Panc1 (cell line): Measurements from ENCODE around the gene ARPC1B. TPM values are rescaled to one million over a fixed set of nuclear protein-coding genes. Genes with fewer than 3 reads are reported as not detected.

Experiments used
- ATAC-seq: fragments of 200-7000 bp; cut with Tn5 transposase; 2 replicates; pipeline ENCODE4 v1.9.1; 2020; ENCODE audit warnings: mild to moderate bottlenecking, moderate library complexity
- BruUV-seq: library from RNA; stranded (reverse); fragments of 400-500 nt; replicated peaks from 2 replicates; lab custom pipeline; 2021; lab: Mats Ljungman, UMichigan
- CTCF ChIA-PET: fragments of 300-600 bp; sonication (Branson Sonifier 250); formaldehyde crosslinking; loops from one replicate; lab custom pipeline; 2022; ENCODE audit warnings: antibody characterized with exemption; lab: Charles Lee
- POLR2A ChIA-PET: fragments of 300-600 bp; sonication (Branson Sonifier 250); formaldehyde crosslinking; loops from one replicate; lab custom pipeline; 2022; ENCODE audit warnings: antibody characterized with exemption; lab: Charles Lee
- DNase-seq: peaks from one replicate; pipeline ENCODE4 v3.0.0-alpha.2; 2010; ENCODE audit warnings: low read depth, low spot score
- H3K27ac ChIP-seq: 2 replicates; pipeline ENCODE4 v1.5.1; 2011; ENCODE audit warnings: mild to moderate bottlenecking, low read length, inconsistent platforms
- H3K27me3 ChIP-seq: fragments of 200-500 bp; sonication (Bioruptor generic); 2 replicates; pipeline ENCODE4 v1.6.0; 2014; ENCODE audit warnings: low read length, inconsistent platforms; ENCODE audit not compliant: control insufficient read depth, insufficient read depth
- H3K36me3 ChIP-seq: fragments of 200-500 bp; sonication (Bioruptor generic); 2 replicates; pipeline ENCODE4 v1.5.1; 2014; ENCODE audit warnings: inconsistent platforms, mild to moderate bottlenecking, low read length, moderate library complexity; ENCODE audit not compliant: control insufficient read depth, insufficient read depth
- H3K4me1 ChIP-seq: 2 replicates; pipeline ENCODE4 v1.5.1; 2011; ENCODE audit warnings: inconsistent platforms, mild to moderate bottlenecking, low read length, moderate library complexity; ENCODE audit not compliant: control insufficient read depth, insufficient read depth
- H3K4me3 ChIP-seq, 2 experiments: 2 replicates each; pipeline ENCODE4 v1.5.1; 2011 to 2012; ENCODE audit warnings: low read depth in 2 of 2, low read length in 2 of 2, mild to moderate bottlenecking in 2 of 2, inconsistent platforms in 1 of 2, moderate library complexity in 1 of 2
- H3K9me3 ChIP-seq: fragments of 200-500 bp; sonication (Bioruptor generic); 2 replicates; pipeline ENCODE4 v1.5.1; 2014; ENCODE audit warnings: low read depth, mild to moderate bottlenecking, inconsistent platforms, low read length, moderate library complexity; ENCODE audit not compliant: control insufficient read depth, insufficient read depth
- CTCF ChIP-seq: fragments of 450-650 bp; IDR thresholded peaks from 2 replicates; pipeline ENCODE4 v1.5.1; 2017; ENCODE audit warnings: mild to moderate bottlenecking
- POLR2AphosphoS5 ChIP-seq: IDR thresholded peaks from 2 replicates; pipeline ENCODE4 v1.6.1; 2012; ENCODE audit warnings: mild to moderate bottlenecking, low read depth, low read length, moderate library complexity
- REST ChIP-seq, 2 experiments: IDR thresholded peaks; 2 replicates each; pipeline ENCODE4 v1.6.1; 2011 to 2012; ENCODE audit warnings: low read depth in 2 of 2, control low read depth in 1 of 2, low read length in 1 of 2, mild to moderate bottlenecking in 1 of 2, moderate library complexity in 1 of 2; ENCODE audit not compliant: insufficient read depth in 1 of 2
- SIN3A ChIP-seq: IDR thresholded peaks from 2 replicates; pipeline ENCODE4 v1.6.1; 2012; ENCODE audit warnings: low read depth, mild to moderate bottlenecking, low read length, moderate library complexity, borderline replicate concordance; ENCODE audit not compliant: insufficient read depth
- TCF7L2 ChIP-seq: IDR thresholded peaks from 2 replicates; pipeline ENCODE4 v1.6.1; 2011; ENCODE audit warnings: mild to moderate bottlenecking, low read depth, low read length, inconsistent platforms
- in situ Hi-C: cut with HindIII; loops from 2 replicates; pipeline ENCODE4 v1.10.0; 2016; ENCODE audit warnings: low sequenced_read_pairs, low pct_unique_long_range_greater_than_20kb
- intact Hi-C: fragments of 100-400 bp; cut with micrococcal nuclease; formaldehyde crosslinking; loops from one replicate; pipeline ENCODE4 v1.10.0; 2022; ENCODE audit not compliant: unreplicated experiment
- total RNA-seq: library from RNA; stranded (reverse); gene quantifications from one replicate; pipeline ENCODE4 v1.2.1, GENCODE V29; 2021; ENCODE audit not compliant: unreplicated experiment

ARPC1B gene
- total RNA-seq, 1 experiment from 2014 or later, result 266 TPM

- Histone ChIP-seq H3K9me3 (no peaks in the 10 kb centered on the region), H3K4me1 (peaks cover 43% of the 10 kb centered on the region), H3K27ac (no peak overlapping the region), H3K36me3 (0 out of 2 replicates have a peak, but pooled peaks cover 2% of the 10 kb centered on the region), H3K4me3 (no peak overlapping the region), H3K27me3 (no peaks in the 10 kb centered on the region)
- ChIA-PET POLR2A (no interaction called here), CTCF (no interaction called here)
- TF ChIP-seq POLR2AphosphoS5, result no peak; the same call in 1 of the 2 replicates
- TF ChIP-seq SIN3A, result no peak
- no peak for TF ChIP-seq REST (IDR thresholded peaks at IDR 0.05; ENCODE audit: insufficient read depth in 1 of 2, low read depth in 2 of 2, low read length in 1 of 2)
- no peak for TF ChIP-seq TCF7L2
- no peak for TF ChIP-seq CTCF
- intact Hi-C loops (no loop called here), in situ Hi-C loops (no loop called here)
- ATAC-seq (no peak), DNase-seq (no peak)
- TSS peak; percentile 41 for BruUV-seq
Measured at GRCh38 chr7:99392046-99392445, 17.5 kb downstream of the ARPC1B start.

GRCh38 chr7:99392659-99393354 is 18.3 kb downstream of the ARPC1B start:
- in situ Hi-C loops, result no loop called here
- peak overlapping the region in 1 of 2 experiments; percentile 7; a peak in 1 of 4 replicates for H3K4me3 ChIP-seq
- peak overlapping the region; percentile 53 for H3K27ac ChIP-seq

More at GRCh38 chr7:99392659-99393354, 18.3 kb downstream of the ARPC1B start:
- Histone ChIP-seq H3K4me1 (peaks cover 49% of the 10 kb centered on the region), H3K36me3 (0 out of 2 replicates have a peak, but pooled peaks cover 4% of the 10 kb centered on the region), H3K27me3 (no peaks in the 10 kb centered on the region), H3K9me3 (no peaks in the 10 kb centered on the region)
- TF ChIP-seq TCF7L2, result no peak
- 0 out of 2 replicates have a peak, but pooled peaks have one; percentile 34 for TF ChIP-seq POLR2AphosphoS5
- peak; percentile 65 for ATAC-seq
- ChIA-PET POLR2A (interaction anchor here (0.5 to 0.9 kb wide), 3 partner anchors 15 to 17 kb away, joined by 3 to 6 read pairs (median 4); partner anchors contain the start of gene BUD31), CTCF (no interaction called here)
- no TSS peak for BruUV-seq
- intact Hi-C loops, result no loop called here
- DNase-seq, result no peak
